Upper lobe of right lung (tissue), 1 donor: ENCODE results near the gene LHFPL3. TPM values are rescaled to one million over a fixed set of nuclear protein-coding genes. Genes with fewer than 3 reads are reported as not detected.

Experiments
- ATAC-seq: fragments of 200-7000 bp; cut with Tn5 transposase; one replicate; pipeline ENCODE4 v1.9.1; 2020; ENCODE audit warnings: mild to moderate bottlenecking, moderate library complexity
- DNase-seq: peaks from one replicate; pipeline ENCODE4 v3.0.0-alpha.2; 2020
- H3K27ac ChIP-seq: fragments of 200-600 bp; one replicate; pipeline ENCODE4 v1.8.0; 2022
- H3K27me3 ChIP-seq: fragments of 200-600 bp; one replicate; pipeline ENCODE4 v1.8.0; 2022; ENCODE audit warnings: mild to moderate bottlenecking
- H3K36me3 ChIP-seq: fragments of 200-600 bp; one replicate; pipeline ENCODE4 v1.8.0; 2022
- H3K4me1 ChIP-seq: fragments of 200-600 bp; one replicate; pipeline ENCODE4 v1.8.0; 2022
- H3K4me3 ChIP-seq: fragments of 200-600 bp; one replicate; pipeline ENCODE4 v1.8.0; 2022; ENCODE audit warnings: mild to moderate bottlenecking
- H3K9me3 ChIP-seq: fragments of 200-600 bp; one replicate; pipeline ENCODE4 v1.8.0; 2022
- intact Hi-C: fragments of 100-400 bp; cut with DNase I; formaldehyde crosslinking; loops from one replicate; pipeline ENCODE4 v1.11.0; 2022
- total RNA-seq: library from RNA; stranded (reverse); fragmentation: NEBNext Ultra II Directional; extraction: Animal tissue kit (Norgen Biotek cat#: 25700); gene quantifications from one replicate; pipeline ENCODE4 v1.2.1, GENCODE V29; 2021
- TF ChIP-seq, protein P1 (sequence below): fragments of 200-600 bp; IDR thresholded peaks from one replicate; pipeline ENCODE4 v1.8.0; 2022; ENCODE audit warnings: antibody characterized with exemption
- donor health status: DM: no; HTN: yes; CAD: no; lungs with severe emphysema.

Gene LHFPL3
- total RNA-seq, 1 donor from 2014 or later, result not detected

DNA sequence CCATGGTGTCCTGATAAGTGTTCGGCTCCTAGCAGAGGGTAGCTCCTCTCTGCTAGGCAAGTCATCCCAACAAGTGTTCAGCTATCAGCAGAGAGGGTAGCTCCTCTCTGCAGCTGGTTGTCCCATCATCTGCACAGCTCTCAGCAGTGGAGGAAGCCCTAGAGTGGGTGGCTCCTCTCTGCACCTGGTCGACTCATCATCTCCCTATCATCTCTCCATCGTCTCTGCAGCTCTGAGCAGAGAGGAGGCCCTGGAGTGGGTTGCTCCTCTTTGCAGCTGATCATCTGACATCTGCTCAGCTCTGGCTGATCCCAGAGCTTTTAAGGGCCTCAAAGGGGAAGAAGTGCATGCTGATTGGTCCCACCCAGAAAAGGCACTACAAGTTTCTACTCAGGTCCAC lies 485.7 kb downstream of the LHFPL3 start:
- Histone ChIP-seq H3K4me1 (no peaks in the 10 kb centered on the region), H3K9me3 (no peaks in the 10 kb centered on the region), H3K27me3 (no peaks in the 10 kb centered on the region), H3K36me3 (no peaks in the 10 kb centered on the region), H3K27ac (no peak overlapping the region), H3K4me3 (no peak overlapping the region)
- TF ChIP-seq, protein P1, sequence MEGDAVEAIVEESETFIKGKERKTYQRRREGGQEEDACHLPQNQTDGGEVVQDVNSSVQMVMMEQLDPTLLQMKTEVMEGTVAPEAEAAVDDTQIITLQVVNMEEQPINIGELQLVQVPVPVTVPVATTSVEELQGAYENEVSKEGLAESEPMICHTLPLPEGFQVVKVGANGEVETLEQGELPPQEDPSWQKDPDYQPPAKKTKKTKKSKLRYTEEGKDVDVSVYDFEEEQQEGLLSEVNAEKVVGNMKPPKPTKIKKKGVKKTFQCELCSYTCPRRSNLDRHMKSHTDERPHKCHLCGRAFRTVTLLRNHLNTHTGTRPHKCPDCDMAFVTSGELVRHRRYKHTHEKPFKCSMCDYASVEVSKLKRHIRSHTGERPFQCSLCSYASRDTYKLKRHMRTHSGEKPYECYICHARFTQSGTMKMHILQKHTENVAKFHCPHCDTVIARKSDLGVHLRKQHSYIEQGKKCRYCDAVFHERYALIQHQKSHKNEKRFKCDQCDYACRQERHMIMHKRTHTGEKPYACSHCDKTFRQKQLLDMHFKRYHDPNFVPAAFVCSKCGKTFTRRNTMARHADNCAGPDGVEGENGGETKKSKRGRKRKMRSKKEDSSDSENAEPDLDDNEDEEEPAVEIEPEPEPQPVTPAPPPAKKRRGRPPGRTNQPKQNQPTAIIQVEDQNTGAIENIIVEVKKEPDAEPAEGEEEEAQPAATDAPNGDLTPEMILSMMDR, result no peak
- DNase-seq (no peak), ATAC-seq (no peak)
- intact Hi-C loops, result no loop called here

DNA sequence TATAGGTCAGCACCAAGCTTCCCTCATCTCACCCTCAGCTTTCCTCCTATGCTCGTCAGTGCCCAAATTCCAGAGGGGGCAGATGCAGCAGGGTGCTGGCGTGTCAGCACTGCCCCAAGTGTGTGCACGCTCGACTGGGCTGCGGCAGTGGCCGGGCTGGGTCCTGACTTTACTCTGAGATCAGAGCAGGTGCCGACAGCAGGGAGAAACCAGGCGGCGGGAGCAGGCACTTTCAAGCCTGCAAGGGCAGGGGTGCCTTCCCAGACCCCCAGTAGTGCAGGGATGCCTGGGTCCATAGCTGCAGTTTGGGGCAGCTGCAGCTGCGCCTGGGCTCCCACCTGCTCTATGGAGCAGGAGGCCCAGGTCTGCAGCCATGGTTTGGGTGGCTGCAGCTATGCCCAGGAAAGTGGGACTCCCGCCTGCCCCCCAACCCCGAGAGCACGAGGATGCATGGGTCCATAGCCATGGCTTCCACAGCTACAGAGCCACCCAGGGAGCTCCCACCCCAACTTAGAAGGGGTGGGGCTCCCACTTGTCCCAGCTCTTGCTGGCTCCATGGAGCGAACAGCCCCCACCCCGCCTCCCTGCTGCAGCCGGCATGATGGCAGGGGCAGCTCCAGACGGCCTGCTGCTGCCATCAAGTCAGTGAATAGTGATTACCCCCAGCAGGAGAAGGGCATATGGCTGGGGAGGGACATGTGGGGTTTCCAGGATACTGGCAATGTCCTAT lies 486.4 kb downstream of the LHFPL3 start:
- no peaks in the 10 kb centered on the region for H3K9me3 ChIP-seq
- H3K4me3 ChIP-seq, result no peak overlapping the region
- TF ChIP-seq, protein P1, result no peak
- DNase-seq, result no peak
- H3K27me3 ChIP-seq, result no peaks in the 10 kb centered on the region
- H3K36me3 ChIP-seq, result no peaks in the 10 kb centered on the region
- no peak overlapping the region for H3K27ac ChIP-seq
- intact Hi-C loops, result no loop called here
- peak; percentile 19 for ATAC-seq
- H3K4me1 ChIP-seq, result no peaks in the 10 kb centered on the region

DNA sequence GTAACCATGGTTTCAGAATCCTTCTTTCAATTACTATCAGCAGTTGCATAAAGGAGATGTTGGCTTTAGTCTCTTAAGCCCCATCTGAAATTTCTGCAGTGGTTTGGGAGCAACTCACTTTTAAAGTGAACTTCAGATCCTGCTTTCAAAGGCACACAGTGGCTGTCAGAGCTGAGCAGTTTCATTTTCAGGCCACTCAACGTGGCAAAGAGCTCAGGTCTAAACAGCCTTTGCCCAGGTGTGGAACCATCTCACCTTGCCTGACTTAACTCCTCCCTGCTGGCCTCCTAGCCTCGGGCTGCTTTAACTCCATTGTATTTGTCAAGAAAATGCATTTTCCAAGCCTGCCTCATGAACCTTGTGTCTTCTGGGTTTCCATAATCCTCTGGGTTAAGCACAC lies 488.1 kb downstream of the LHFPL3 start:
- DNase-seq (no peak), ATAC-seq (no peak)
- Histone ChIP-seq H3K36me3 (no peaks in the 10 kb centered on the region), H3K4me1 (no peaks in the 10 kb centered on the region), H3K4me3 (no peak overlapping the region), H3K9me3 (no peaks in the 10 kb centered on the region), H3K27ac (no peak overlapping the region), H3K27me3 (no peaks in the 10 kb centered on the region)
- TF ChIP-seq, protein P1, result no peak
- intact Hi-C loops, result no loop called here

DNA sequence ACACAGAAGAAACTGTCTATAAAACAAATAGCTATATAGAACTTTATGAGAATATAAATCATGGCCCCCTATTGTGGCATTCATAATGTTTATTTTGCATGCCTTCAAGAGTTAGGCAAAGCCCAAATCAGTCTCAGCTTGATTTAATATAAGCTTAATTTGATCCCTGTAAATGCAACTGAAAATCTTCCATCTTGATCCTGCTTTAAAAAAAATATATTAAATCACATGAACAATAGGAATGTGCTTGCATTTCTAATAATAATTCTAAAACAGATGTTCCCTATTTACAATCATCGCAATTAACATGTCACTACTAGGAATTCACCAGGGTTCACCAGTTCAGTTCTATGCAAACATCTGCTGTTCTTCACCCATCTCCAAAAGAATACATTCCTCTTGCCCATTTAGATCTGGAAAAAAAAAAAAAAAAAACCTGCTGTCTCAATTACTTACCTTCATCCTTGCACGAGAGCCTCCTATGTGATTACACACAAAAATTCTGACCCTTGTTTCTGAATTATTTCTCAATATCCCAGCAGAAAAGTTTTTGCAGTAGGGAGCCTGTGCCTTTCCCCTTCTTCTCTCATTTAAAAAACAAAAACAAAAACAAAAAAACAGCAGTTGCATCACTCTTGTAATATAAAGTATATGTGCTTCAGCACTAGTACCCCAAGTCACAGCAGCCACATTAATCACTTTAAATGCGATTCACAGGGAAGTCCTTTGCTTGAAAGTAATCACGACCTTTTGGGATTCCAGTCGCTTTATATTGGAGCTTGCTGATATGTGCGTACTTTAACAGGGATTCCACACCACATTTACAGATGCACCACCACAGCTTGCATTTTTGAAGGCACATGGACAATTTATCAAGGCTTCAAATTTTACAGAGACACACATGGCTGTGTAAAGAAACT lies 490.8 kb downstream of the LHFPL3 start:
- Histone ChIP-seq H3K27ac (no peak overlapping the region), H3K4me1 (no peaks in the 10 kb centered on the region), H3K4me3 (no peak overlapping the region), H3K36me3 (no peaks in the 10 kb centered on the region), H3K27me3 (no peaks in the 10 kb centered on the region), H3K9me3 (no peaks in the 10 kb centered on the region)
- DNase-seq (no peak), ATAC-seq (no peak)
- intact Hi-C loops, result no loop called here
- TF ChIP-seq, protein P1, result no peak

DNA sequence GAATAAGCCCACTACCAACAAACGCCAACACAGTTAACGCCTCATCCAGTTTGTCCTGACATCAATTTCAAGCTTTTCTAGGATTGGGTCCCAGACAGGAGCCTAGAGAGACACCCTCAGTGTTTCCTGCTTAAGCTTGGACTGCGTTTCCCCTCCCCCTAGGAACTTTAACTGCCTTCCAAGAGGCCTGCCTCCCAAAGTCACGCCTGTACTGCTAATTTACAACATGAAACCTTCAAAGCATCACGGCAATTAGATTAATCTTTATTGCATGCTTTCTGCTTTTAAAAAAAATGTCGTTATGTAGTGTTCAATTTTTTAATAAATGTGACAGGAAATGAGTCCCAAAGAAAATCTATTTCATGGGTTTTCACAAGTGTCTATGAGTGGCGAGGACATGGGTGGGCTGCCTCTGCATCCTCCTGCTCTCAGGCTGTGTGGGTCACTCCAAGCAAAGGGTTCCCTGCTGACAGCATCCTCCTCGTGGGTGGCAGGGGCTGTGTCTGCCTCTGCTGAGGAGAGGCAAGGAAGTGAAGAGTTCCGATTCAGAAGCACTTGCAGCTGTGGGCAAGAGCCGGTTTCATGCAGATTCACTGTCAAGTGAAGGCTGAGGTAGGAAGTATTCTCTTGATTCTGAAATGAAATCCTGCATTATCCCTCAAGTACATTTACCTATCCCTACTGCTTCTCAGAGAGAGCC lies 492.6 kb downstream of the LHFPL3 start:
- DNase-seq (no peak), ATAC-seq (no peak)
- no peaks in the 10 kb centered on the region for H3K27me3 ChIP-seq
- intact Hi-C loops, result no loop called here
- no peaks in the 10 kb centered on the region for H3K9me3 ChIP-seq
- TF ChIP-seq, protein P1, result no peak
- no peaks in the 10 kb centered on the region for H3K36me3 ChIP-seq
- no peak overlapping the region for H3K27ac ChIP-seq
- H3K4me1 ChIP-seq, result no peaks in the 10 kb centered on the region
- H3K4me3 ChIP-seq, result no peak overlapping the region
